ENCODE data around the gene LRSAM1. TPM values are rescaled to one million over a fixed set of nuclear protein-coding genes. Genes with fewer than 3 reads are reported as not detected.

Gene LRSAM1
- total and polyA plus RNA-seq, 2 of the 8 experiments (the other 6 are each of a cell fraction or from before 2014, with no cell fraction given), result 9.7 to 18.3 TPM

GRCh38 chr9:127415141-127415540 is 36.2 kb upstream of the LRSAM1 start:
- Histone ChIP-seq H3K9me3 (ENCODE audit: insufficient read depth in 2 of 2, low read depth in 1 of 2, low read length in 1 of 2) (no peaks in the 10 kb centered on the region), H3K27ac (ENCODE audit: low read depth, low read length) (no peak overlapping the region), H3K18ac (ENCODE audit: extremely low read depth, low read length) (no peak overlapping the region), H2BK120ac (replicated peaks; ENCODE audit: low read depth, low read length) (no peak overlapping the region), H2AFZ (ENCODE audit: low read length) (no peak overlapping the region), H3K23ac (ENCODE audit: insufficient read length) (no peak overlapping the region), H3K4ac (replicated peaks; ENCODE audit: insufficient read length, low read depth, low read length) (no peak overlapping the region), H3K9ac (replicated peaks in 1 of 4; ENCODE audit: extremely low read depth in 1 of 4, low read depth in 3 of 4, low read length in 3 of 4) (no peak overlapping the region), H4K20me1 (replicated peaks in 1 of 2; ENCODE audit: control insufficient read depth in 1 of 2, insufficient read depth in 2 of 2, low read length in 2 of 2) (peaks cover 2 to 4% of the 10 kb centered on the region in 2 experiments), H3K36me3 (ENCODE audit: control insufficient read depth in 2 of 4, insufficient read depth in 4 of 4, low read length in 3 of 4) (no peaks in the 10 kb centered on the region), H2AK5ac (ENCODE audit: low read depth, low read length) (no peak overlapping the region), H3K79me1 (ENCODE audit: low read depth, low read length) (peaks cover 2% of the 10 kb centered on the region; the same call in 1 of the 2 replicates), H2BK20ac (ENCODE audit: low read length) (no peak overlapping the region), H3K14ac (ENCODE audit: insufficient read length) (no peak overlapping the region), H2BK5ac (ENCODE audit: low read depth, low read length) (no peak overlapping the region), H4K5ac (ENCODE audit: insufficient read length, low read depth, low read length) (no peak overlapping the region), H3K4me2 (ENCODE audit: insufficient read depth in 1 of 2, low read depth in 2 of 2, low read length in 2 of 2) (no peak overlapping the region), H2BK12ac (ENCODE audit: low read depth, low read length) (no peak overlapping the region), H3K4me3 (ENCODE audit: extremely low read depth in 1 of 4, insufficient read depth in 2 of 4, low read depth in 3 of 4, low read length in 4 of 4) (no peak overlapping the region), H3K4me1 (replicated peaks in 1 of 4; ENCODE audit: control insufficient read depth in 3 of 4, insufficient read depth in 4 of 4, low read length in 3 of 4) (peaks cover 0 to 2% (median 2%) of the 10 kb centered on the region in 4 experiments; a peak in 5 of 7 replicates), H2BK15ac (ENCODE audit: low read length) (no peak overlapping the region), H3K23me2 (ENCODE audit: low read depth, low read length) (0 out of 2 replicates have a peak, but pooled peaks cover 2% of the 10 kb centered on the region), H3K27me3 (replicated peaks in 1 of 4; ENCODE audit: control insufficient read depth in 3 of 4, extremely low read depth in 1 of 4, insufficient read depth in 3 of 4, low read length in 3 of 4) (no peaks in the 10 kb centered on the region), H4K91ac (replicated peaks; ENCODE audit: insufficient read length, low read length) (no peak overlapping the region), H4K8ac (ENCODE audit: extremely low read depth, insufficient read depth, low read length) (no peak overlapping the region), H3K79me2 (ENCODE audit: control insufficient read depth in 1 of 2, insufficient read depth in 2 of 2, low read length in 2 of 2) (no peaks in the 10 kb centered on the region), H3K56ac (replicated peaks; ENCODE audit: insufficient read length, low read depth, low read length) (no peak overlapping the region)
- DNase-seq (ENCODE audit: low read depth in 1 of 2, low spot score in 2 of 2) (no peak), FAIRE-seq (no peak)
- WGBS, 2 experiments (ENCODE audit: extremely low coverage in 1 of 2, insufficient coverage in 1 of 2, insufficient read length in 1 of 2, insufficient replicate concordance in 2 of 2, low coverage in 1 of 2, low lambda C conversion rate in 2 of 2, missing lambda C conversion rate in 1 of 2), result 94% methylated on average over 4 of the region's 4 CpGs; no CpG with 5 or more reads in 1 of the 2 experiments
- CTCF ChIA-PET (ENCODE audit: partially characterized antibody), result interaction anchor here (0.7 to 1.2 kb wide), 2 partner anchors 59 to 483 kb away, joined by 3 read pairs; no protein-coding TSS in a partner anchor
- POLR2A ChIA-PET (ENCODE audit: partially characterized antibody), result interaction anchor here (1.2 to 1.9 kb wide), 4 partner anchors 9 to 29 kb away, joined by 3 to 8 read pairs (median 4); partner anchors contain the start of gene ZNF79
- TF ChIP-seq TEAD4 (IDR thresholded peaks at IDR 0.05; ENCODE audit: low read depth, low read length) (no peak), KDM4A (IDR thresholded peaks at IDR 0.05; ENCODE audit: low read depth, low read length, severe bottlenecking) (no peak), JUND (IDR thresholded peaks at IDR 0.05; ENCODE audit: low read length) (no peak), MAFK (IDR thresholded peaks at IDR 0.05; ENCODE audit: low read depth, low read length) (no peak), BRCA1 (IDR thresholded peaks at IDR 0.05; ENCODE audit: low read depth, low read length) (no peak), SUZ12 (IDR thresholded peaks at IDR 0.05; ENCODE audit: low read length) (no peak), ASH2L (IDR thresholded peaks at IDR 0.05; ENCODE audit: low read length) (no peak), CHD2 (IDR thresholded peaks at IDR 0.05; ENCODE audit: low read length) (no peak), CBX5 (IDR thresholded peaks at IDR 0.05; ENCODE audit: low read depth, low read length) (no peak), E2F6 (IDR thresholded peaks at IDR 0.05) (no peak), TAF7 (optimal IDR thresholded peaks at IDR 0.05; ENCODE audit: borderline replicate concordance, low read depth, low read length) (no peak), PHF8 (conservative IDR thresholded peaks at IDR 0.05; ENCODE audit: low read depth, low read length) (no peak), ZNF274 (IDR thresholded peaks at IDR 0.05; ENCODE audit: borderline replicate concordance, extremely low read depth, low read length) (no peak), POLR2AphosphoS5 (IDR thresholded peaks at IDR 0.05; ENCODE audit: low read depth, low read length) (no peak)

Measured in H1 (cell line).